ENCODE data around the gene PTDSS2. TPM values are rescaled to one million over a fixed set of nuclear protein-coding genes. Genes with fewer than 3 reads are reported as not detected.

Gene PTDSS2
- total and polyA plus RNA-seq, 2 of the 13 experiments (the other 11 are each of a cell fraction or from before 2014, with no cell fraction given) = 21.7 to 26.4 TPM

DNA sequence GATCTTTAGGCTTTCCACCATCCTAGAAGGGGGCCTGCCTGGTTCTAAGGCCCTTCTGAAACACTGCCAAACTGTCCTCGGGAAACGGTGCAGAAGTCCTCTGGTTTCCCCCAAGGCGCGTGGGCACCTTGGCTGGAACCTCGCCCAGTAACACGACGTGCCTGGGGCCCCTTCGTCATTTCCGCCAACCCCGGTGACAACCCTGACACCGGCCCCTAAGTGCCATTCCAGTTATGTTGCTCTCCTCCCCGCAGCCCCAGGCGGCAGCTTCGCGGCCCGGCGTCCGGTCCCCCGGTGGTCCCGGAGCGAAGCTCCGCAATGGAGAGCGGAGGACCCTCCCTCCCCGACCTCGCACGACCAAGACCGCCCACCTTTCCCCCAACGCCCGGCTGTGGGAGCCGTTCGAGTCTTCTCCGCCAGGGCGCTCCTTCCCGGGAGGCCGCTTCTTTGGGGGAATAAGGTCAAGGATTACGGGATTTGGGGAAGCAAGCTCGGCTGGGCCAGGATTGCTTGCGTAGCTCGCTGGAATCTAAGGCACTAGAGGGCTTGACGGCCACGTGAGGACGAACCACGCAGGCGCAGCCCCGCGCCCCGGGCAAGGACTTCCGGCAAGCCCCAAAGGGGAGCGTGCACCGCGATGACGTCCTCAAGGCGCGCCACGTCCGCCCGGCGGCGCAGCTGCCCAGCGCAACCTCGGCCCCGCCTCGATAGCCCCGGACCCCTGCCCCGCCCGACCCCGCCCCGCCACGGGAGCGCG lies 56.3 kb downstream of the PTDSS2 start (continued):
- TF ChIP-seq, protein P1, sequence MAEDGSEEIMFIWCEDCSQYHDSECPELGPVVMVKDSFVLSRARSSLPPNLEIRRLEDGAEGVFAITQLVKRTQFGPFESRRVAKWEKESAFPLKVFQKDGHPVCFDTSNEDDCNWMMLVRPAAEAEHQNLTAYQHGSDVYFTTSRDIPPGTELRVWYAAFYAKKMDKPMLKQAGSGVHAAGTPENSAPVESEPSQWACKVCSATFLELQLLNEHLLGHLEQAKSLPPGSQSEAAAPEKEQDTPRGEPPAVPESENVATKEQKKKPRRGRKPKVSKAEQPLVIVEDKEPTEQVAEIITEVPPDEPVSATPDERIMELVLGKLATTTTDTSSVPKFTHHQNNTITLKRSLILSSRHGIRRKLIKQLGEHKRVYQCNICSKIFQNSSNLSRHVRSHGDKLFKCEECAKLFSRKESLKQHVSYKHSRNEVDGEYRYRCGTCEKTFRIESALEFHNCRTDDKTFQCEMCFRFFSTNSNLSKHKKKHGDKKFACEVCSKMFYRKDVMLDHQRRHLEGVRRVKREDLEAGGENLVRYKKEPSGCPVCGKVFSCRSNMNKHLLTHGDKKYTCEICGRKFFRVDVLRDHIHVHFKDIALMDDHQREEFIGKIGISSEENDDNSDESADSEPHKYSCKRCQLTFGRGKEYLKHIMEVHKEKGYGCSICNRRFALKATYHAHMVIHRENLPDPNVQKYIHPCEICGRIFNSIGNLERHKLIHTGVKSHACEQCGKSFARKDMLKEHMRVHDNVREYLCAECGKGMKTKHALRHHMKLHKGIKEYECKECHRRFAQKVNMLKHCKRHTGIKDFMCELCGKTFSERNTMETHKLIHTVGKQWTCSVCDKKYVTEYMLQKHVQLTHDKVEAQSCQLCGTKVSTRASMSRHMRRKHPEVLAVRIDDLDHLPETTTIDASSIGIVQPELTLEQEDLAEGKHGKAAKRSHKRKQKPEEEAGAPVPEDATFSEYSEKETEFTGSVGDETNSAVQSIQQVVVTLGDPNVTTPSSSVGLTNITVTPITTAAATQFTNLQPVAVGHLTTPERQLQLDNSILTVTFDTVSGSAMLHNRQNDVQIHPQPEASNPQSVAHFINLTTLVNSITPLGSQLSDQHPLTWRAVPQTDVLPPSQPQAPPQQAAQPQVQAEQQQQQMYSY (CRISPR knock-in tag; IDR thresholded peaks at IDR 0.05) = 0 out of 2 replicates have a peak, but pooled peaks have one; percentile 24
- peak; percentile 67 for TF ChIP-seq AKAP8 (CRISPR knock-in tag; IDR thresholded peaks at IDR 0.05)
- no peak for TF ChIP-seq AFF4 (CRISPR knock-in tag; IDR thresholded peaks at IDR 0.05)
- no peak for TF ChIP-seq BATF2 (CRISPR knock-in tag; IDR thresholded peaks at IDR 0.05)
- no peak; the same call in 1 of the 2 replicates for TF ChIP-seq ZC3H4 (CRISPR knock-in tag; IDR thresholded peaks at IDR 0.05; ENCODE audit: borderline replicate concordance)
- TF ChIP-seq, protein P2, sequence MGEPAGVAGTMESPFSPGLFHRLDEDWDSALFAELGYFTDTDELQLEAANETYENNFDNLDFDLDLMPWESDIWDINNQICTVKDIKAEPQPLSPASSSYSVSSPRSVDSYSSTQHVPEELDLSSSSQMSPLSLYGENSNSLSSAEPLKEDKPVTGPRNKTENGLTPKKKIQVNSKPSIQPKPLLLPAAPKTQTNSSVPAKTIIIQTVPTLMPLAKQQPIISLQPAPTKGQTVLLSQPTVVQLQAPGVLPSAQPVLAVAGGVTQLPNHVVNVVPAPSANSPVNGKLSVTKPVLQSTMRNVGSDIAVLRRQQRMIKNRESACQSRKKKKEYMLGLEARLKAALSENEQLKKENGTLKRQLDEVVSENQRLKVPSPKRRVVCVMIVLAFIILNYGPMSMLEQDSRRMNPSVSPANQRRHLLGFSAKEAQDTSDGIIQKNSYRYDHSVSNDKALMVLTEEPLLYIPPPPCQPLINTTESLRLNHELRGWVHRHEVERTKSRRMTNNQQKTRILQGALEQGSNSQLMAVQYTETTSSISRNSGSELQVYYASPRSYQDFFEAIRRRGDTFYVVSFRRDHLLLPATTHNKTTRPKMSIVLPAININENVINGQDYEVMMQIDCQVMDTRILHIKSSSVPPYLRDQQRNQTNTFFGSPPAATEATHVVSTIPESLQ (CRISPR knock-in tag; conservative IDR thresholded peaks at IDR 0.05) = no peak
- TF ChIP-seq FOXC1 (CRISPR knock-in tag; IDR thresholded peaks at IDR 0.05; ENCODE audit: borderline replicate concordance) = no peak; the same call in 1 of the 2 replicates
- TF ChIP-seq, protein P3, sequence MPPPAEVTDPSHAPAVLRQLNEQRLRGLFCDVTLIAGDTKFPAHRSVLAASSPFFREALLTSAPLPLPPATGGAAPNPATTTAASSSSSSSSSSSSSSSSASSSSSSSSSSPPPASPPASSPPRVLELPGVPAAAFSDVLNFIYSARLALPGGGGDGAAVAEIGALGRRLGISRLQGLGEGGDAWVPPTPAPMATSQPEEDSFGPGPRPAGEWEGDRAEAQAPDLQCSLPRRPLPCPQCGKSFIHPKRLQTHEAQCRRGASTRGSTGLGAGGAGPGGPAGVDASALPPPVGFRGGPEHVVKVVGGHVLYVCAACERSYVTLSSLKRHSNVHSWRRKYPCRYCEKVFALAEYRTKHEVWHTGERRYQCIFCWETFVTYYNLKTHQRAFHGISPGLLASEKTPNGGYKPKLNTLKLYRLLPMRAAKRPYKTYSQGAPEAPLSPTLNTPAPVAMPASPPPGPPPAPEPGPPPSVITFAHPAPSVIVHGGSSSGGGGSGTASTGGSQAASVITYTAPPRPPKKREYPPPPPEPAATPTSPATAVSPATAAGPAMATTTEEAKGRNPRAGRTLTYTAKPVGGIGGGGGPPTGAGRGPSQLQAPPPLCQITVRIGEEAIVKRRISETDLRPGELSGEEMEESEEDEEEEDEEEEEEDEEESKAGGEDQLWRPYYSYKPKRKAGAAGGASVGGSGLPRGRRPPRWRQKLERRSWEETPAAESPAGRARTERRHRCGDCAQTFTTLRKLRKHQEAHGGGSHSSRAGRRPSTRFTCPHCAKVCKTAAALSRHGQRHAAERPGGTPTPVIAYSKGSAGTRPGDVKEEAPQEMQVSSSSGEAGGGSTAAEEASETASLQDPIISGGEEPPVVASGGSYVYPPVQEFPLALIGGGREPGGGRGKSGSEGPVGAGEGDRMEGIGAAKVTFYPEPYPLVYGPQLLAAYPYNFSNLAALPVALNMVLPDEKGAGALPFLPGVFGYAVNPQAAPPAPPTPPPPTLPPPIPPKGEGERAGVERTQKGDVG (CRISPR knock-in tag; IDR thresholded peaks at IDR 0.05; ENCODE audit: borderline replicate concordance) = peak; percentile 64; the same call in 1 of the 2 replicates
- no peak for TF ChIP-seq MTF1 (CRISPR knock-in tag; IDR thresholded peaks at IDR 0.05)
- TF ChIP-seq ARHGAP35 (CRISPR knock-in tag; IDR thresholded peaks at IDR 0.05; ENCODE audit: borderline replicate concordance) = peak; percentile 75
- TF ChIP-seq ZNF879 (CRISPR knock-in tag; IDR thresholded peaks at IDR 0.05) = no peak
- peak; percentile 70 for TF ChIP-seq HCFC1 (IDR thresholded peaks at IDR 0.05; ENCODE audit: low read depth, low read length)
